HFF-Myc (cell line): ENCODE measurements around the gene SRPK3.

ENCODE experiments used
- DNase-seq: peaks from one replicate; pipeline ENCODE4 v3.0.0-alpha.2; 2011; ENCODE audit warnings: low read depth; ENCODE audit errors: extremely low read depth
- H3K4me3 ChIP-seq: replicated peaks from 2 replicates; pipeline ENCODE4 v1.5.1; 2011; ENCODE audit warnings: low read depth, mild to moderate bottlenecking, control low read depth, low read length
- TF ChIP-seq, protein P1 (sequence below): IDR thresholded peaks from 2 replicates; pipeline ENCODE4 v1.5.1; 2012; ENCODE audit warnings: mild to moderate bottlenecking, low read depth, low read length, control low read depth; ENCODE audit errors: missing control alignments

The SRPK3 gene

DNA sequence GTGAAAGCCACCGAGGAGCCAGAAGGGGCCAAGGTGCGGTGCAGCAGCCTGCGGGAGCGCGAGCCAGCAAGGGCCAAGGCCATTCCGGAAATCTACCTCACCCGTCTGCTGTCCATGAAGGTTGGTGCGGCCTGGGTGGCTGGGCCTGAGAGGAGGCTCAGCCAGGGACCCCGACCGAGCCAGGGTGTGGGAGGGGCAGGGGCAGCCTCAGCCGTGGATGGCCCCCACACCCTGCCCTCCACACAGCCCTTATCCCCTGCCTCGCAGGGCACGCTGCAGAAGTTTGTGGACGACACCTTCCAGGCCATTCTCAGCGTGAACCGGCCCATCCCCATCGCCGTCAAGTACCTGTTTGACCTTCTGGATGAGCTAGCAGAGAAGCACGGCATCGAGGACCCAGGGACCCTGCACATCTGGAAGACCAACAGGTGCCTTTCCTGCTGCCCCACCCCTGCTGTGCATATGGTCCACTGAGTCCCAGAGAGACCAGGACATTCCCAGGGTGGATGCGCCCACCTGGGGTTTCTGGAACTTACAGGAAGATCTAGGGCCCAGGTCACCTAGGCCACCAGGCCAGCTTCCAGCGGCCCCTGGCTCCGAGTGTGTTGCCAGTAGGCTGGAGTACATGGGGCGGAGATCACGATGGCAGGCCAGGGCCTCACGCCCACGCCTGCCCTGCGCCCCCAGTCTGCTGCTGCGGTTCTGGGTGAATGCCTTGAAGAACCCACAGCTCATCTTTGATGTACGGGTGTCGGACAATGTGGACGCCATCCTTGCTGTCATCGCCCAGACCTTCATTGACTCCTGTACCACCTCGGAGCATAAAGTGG, 3.4 kb upstream of the SRPK3 start:
- TF ChIP-seq, protein P1, sequence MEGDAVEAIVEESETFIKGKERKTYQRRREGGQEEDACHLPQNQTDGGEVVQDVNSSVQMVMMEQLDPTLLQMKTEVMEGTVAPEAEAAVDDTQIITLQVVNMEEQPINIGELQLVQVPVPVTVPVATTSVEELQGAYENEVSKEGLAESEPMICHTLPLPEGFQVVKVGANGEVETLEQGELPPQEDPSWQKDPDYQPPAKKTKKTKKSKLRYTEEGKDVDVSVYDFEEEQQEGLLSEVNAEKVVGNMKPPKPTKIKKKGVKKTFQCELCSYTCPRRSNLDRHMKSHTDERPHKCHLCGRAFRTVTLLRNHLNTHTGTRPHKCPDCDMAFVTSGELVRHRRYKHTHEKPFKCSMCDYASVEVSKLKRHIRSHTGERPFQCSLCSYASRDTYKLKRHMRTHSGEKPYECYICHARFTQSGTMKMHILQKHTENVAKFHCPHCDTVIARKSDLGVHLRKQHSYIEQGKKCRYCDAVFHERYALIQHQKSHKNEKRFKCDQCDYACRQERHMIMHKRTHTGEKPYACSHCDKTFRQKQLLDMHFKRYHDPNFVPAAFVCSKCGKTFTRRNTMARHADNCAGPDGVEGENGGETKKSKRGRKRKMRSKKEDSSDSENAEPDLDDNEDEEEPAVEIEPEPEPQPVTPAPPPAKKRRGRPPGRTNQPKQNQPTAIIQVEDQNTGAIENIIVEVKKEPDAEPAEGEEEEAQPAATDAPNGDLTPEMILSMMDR: no peak
- DNase-seq: no peak
- H3K4me3 ChIP-seq: no peak overlapping the region

DNA sequence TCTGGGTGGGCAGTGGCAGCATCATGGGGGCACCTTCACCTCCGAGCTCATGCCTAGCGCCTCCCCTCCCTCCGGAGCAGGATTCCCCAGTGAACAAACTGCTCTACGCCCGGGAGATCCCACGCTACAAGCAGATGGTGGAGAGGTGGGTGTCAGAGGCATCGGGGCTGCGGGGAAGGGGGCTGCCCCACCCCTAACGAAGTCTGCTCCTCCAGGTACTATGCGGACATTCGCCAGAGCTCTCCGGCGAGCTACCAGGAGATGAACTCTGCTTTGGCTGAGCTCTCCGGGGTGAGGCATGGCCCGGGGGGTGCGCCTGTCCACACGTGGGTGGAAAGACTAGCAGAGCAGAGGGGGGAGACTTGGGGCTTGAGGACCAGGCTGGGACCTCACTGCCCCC, 2.7 kb upstream of the SRPK3 start:
- no peak overlapping the region for H3K4me3 ChIP-seq
- TF ChIP-seq, protein P1: no peak
- DNase-seq: no peak

DNA sequence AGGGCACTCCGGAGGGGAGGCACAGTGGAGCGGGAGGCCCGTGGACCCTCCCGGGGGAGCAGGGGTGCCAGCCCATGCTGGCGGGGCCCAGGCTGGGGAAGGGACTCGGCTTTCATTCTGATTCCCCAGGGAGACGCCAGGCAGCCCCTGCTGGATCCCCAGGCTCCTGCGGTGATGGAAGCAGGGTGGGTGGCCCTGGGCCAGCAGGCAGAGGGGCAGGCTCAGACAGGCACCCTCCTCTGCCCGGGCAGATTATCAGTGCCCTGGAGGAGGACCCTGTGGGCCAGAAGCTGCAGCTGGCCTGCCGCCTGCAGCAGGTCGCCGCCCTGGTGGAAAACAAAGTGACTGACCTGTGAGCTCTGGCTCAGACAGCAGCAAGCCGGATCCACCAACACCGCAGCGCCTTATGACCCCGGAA, 2.1 kb upstream of the SRPK3 start:
- no peak overlapping the region for H3K4me3 ChIP-seq
- DNase-seq: no peak
- TF ChIP-seq, protein P1: no peak

DNA sequence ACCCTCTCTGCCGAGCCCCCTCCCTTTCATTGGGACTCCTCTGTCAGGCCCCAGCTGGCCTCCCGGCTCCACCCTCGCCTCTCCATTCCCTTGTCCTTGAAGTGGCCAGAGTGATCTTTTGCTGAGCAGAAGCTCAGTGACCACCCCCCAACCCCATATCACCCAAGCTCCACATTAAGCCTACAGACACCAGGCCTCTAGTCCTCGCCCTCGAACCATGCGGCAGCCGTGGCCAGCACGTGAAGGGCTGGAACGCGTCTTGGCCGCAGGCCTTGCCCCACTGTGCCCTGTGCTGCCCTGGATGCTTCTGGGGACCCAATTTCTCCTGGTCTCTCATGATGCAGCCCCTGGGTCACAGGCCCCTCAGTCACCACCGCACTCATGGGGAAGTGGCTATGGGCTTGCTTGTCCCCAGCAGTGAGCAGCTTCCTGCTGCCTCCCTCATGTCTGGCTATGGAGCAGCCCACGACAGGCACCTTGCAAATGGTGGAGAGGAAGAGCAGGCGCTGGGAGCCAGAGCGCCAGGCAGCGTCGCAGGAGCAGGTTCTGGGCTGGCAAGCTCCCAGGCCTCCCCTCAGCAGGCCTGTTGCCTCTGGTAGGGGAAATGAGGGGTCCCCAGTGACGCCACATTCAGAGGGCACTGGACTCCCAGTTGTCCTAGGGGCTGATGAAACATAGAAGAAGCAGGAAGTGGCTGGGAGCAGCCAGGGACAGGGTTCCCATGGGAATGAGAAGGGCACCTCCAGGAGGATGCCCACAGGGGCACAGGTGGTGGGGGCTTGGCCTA, 757 bp upstream of the SRPK3 start:
- TF ChIP-seq, protein P1: no peak
- no peak for DNase-seq

DNA sequence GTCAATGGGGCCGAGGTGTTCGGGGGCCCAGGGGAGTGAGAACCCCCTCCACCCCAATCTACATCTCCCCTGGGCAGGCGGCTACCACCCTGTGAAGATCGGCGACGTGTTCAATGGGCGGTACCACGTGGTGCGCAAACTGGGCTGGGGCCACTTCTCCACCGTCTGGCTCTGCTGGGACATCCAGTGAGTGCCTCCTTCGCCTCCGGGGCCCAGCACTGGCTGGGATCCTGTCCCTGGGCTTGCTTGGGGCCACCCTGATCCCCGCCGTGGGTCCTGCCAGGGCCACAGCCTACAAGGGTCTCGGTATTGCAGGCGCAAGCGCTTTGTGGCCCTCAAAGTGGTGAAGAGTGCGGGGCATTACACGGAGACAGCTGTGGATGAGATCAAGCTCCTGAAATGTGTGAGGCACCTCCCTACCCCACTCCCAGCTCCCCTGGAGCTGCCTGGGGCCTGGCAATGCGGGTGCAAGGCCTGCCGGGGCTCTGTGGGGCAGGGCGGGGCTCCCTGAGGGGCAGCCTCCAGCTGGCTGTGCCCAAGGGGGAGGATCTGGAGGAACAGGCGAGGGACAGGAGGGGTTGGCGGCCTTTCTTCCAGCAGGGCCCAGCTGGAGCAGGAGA, 697 bp downstream of the SRPK3 start:
- DNase-seq: no peak

More for the DNA sequence above, 757 bp upstream of the SRPK3 start:
- H3K4me3 ChIP-seq: no peak overlapping the region

DNA sequence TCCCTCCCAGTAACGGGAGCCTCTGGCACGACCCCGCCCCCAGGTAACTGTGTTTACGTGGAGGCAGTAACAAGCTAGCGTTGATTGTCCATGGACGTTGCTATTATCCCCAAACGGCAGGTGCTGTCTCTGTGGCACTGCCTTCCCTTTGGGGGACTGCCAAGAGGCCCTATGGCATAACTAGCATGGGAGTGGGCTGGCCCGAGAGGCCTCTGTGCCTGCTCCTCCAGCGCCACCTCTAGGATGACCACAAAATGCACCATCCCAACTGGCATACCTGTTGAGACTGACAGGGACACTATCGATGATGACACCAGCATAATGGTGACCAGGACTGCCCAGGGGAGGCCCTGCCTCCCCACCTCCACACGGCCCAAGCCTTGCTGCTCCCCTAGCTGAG, 1.5 kb downstream of the SRPK3 start:
- no peak overlapping the region for H3K4me3 ChIP-seq
- TF ChIP-seq, protein P1: no peak
- no peak for DNase-seq

More for the DNA sequence above, 697 bp downstream of the SRPK3 start:
- H3K4me3 ChIP-seq: no peak overlapping the region
- TF ChIP-seq, protein P1: no peak
